ENCODE data around the gene SOX1.

Gene SOX1

DNA sequence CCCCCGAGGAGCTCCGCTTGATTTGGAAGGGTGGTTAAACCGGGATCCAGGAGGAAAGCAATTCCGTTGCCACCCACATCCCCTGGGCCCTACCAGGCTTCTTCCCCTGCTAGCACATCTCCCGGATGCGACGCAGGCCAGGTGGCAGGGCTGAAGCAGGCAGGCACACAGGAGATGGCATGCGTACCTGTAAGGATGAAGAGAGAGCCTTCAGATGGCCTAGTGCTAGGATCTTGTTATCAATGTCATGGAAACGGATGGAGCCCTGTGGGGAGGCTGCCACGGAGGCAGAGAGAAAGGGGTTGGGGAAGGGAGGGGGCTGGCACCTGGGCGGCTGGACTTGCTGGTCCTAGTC is 8.5 kb upstream of the SOX1 start:
- in situ Hi-C loops (cut with MboI; ENCODE audit: low sequenced_read_pairs), result no loop called here

GRCh38 chr13:112058941-112059340 is 8.0 kb upstream of the SOX1 start:
- in situ Hi-C loops (cut with MboI; ENCODE audit: low sequenced_read_pairs), result no loop called here

GRCh38 chr13:112059457-112060281 is 7.3 kb upstream of the SOX1 start:
- in situ Hi-C loops (cut with MboI; ENCODE audit: low sequenced_read_pairs), result no loop called here

DNA sequence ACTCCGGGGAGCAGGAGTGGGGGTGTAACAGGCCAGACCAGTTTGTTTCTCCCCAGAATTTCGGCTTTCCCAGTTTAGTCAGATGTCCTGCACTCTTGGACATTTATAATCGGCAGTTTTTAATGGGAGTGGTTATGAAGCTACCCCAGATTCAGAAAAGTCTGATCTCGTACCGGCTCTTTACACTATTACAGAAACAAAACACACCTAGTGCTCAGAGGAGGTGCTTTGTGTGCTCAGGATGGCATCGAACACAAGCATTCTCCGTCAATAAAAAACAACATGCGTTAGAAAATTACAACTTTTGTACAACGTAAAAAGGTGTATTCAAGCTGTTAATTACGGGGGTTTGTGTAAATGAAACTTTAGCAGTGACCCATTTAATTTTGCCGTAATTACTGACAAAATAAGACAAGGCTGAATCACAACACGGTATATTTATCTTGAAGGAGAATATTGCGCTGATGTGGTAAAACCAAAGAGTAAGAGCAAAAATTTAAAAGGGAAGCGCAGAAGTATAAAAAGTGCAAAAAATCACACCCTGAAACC is 6.6 kb upstream of the SOX1 start:
- in situ Hi-C loops (cut with MboI; ENCODE audit: low sequenced_read_pairs), result no loop called here

GRCh38 chr13:112060899-112061366 is 6.0 kb upstream of the SOX1 start:
- in situ Hi-C loops (cut with MboI; ENCODE audit: low sequenced_read_pairs), result no loop called here

GRCh38 chr13:112061367-112062061 is 5.4 kb upstream of the SOX1 start:
- in situ Hi-C loops (cut with MboI; ENCODE audit: low sequenced_read_pairs), result no loop called here

DNA sequence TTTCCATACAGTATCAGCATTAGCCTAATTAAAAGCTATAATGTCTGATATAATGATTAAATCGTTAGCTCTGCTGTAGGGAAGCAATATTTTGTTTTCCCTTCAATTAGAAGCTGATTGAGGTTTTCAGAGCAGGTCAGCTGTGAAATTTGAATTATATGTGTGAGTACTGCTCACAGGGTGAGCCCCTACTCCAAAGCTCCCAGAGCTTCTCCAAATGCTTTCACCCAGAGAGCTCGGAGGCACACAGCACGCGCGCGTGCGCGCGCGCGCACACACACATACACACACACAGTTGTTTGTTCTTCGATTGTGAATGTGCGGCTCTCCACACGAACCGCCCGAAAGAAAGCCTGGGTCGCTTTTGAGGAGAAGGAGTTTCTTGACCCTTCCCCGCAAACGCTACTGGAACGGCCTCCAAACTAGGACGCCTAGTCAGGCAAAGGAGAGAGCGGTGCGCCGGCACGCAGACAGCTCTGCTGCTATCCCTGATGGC is 4.8 kb upstream of the SOX1 start:
- in situ Hi-C loops (cut with MboI; ENCODE audit: low sequenced_read_pairs), result no loop called here

DNA sequence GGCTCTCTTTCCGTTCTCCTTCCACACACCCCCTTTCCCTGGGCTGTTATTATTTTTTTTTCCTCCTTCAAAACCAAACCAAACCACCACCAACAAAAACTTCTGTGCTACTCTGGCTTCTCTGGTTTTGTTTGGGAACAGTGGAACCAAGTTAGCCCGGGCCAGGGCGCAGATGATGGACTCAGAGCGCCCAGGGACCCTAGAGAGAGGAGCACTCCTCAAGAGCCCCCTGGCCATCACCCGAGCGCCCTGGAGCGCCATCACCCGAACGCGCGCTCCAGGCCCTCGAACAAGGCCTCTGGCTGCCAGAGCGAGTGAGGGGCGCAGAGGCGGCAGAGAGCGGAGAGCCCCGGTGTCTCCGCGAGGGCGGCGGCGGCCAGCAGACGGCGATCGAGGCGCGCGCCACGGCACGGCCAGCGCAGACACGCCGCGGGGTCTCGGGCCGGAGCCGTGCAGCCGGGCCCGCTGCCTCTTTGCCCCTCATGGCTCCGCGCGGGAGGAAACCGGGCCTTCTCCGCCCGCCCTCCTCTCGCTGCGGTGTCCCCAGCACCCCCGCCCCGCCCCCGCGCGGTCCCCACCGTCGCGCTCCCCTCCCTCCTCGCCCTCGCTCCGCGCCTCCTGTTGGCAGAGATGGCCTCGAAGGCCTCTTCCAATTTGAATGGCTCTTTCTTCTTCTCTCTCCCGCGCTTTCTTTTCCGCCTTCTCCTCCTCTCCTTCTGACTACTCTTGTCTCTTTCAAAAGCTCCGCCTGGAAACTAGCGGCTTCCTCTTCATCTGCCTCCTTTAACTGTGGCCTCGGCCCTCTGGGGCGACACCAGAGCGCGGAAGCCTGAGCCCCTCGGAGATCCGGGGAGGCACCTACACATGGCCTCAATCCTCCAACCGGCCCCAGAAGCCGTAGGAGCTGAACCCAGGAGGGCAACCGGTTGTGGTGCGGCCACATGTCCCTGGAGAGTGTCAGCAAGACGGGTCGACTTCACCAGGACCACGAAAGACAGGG is 4.1 kb upstream of the SOX1 start:
- in situ Hi-C loops (cut with MboI; ENCODE audit: low sequenced_read_pairs), result no loop called here

- in situ Hi-C loops (cut with MboI; ENCODE audit: low sequenced_read_pairs), result no loop called here
Measured at GRCh38 chr13:112063807-112064206, 3.1 kb upstream of the SOX1 start.

DNA sequence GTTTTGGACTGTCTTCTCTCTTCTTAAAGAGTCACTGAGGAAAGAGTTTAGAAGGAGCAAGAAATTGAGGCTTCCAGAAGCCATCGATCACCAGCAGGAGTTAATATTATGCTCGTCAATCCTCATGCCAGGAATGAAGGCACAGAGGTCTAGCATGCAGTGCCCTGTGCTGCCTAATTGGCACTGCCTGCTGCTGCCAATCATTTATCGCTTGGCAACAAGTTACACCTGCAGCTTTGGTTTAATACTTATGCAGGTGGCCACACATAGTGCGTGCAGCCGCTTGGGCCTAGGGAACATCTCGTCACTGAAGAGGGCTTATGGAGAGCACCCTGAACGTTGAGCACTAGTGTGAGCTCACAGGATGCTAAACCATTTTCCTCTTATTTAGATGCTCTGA is 2.7 kb upstream of the SOX1 start:
- in situ Hi-C loops (cut with MboI; ENCODE audit: low sequenced_read_pairs), result no loop called here

- in situ Hi-C loops (cut with MboI; ENCODE audit: low sequenced_read_pairs), result no loop called here
Measured at GRCh38 chr13:112065521-112065866, 1.5 kb upstream of the SOX1 start.

DNA sequence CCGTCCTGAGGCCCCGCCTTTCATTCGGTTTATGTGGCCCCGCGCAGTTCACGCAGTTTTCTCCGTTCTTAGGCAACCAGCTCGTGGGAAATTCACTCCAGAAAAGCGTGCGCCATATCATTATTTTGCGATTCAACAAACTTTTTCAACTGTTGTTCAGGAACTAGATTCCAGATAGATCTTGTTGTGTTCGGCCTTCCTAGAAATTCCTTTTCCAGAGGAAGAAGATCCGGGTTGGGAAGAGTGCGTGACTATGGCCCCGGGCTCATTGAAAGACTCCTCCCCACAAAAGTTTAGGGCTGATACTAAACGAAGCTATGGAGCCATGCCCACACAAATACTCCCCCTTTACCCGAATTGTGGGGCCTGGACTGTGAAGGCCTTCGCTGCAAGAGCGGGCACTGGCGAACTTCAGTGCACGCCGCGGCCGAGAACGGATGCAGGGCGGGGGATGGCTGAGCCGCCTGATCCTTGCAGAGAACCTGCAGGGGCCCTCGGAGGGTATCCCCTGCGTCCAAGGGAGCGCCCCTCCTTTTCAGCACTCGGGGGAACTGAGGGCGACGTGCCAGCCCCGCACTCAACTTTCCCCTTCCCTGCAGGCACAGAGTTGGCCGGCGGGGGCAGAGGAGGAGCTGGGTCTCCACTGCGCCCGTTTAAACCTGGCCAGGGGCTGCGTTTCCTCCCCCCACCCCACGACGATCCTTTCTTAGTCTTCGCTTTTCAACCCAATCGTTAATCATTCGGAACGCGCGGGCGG is 904 bp upstream of the SOX1 start:
- in situ Hi-C loops (cut with MboI; ENCODE audit: low sequenced_read_pairs), result no loop called here

- in situ Hi-C loops (cut with MboI; ENCODE audit: low sequenced_read_pairs), result no loop called here
Measured at GRCh38 chr13:112066624-112067004, 335 bp upstream of the SOX1 start.

GRCh38 chr13:112067871-112068539 is 1.1 kb downstream of the SOX1 start:
- in situ Hi-C loops (cut with MboI; ENCODE audit: low sequenced_read_pairs), result no loop called here

DNA sequence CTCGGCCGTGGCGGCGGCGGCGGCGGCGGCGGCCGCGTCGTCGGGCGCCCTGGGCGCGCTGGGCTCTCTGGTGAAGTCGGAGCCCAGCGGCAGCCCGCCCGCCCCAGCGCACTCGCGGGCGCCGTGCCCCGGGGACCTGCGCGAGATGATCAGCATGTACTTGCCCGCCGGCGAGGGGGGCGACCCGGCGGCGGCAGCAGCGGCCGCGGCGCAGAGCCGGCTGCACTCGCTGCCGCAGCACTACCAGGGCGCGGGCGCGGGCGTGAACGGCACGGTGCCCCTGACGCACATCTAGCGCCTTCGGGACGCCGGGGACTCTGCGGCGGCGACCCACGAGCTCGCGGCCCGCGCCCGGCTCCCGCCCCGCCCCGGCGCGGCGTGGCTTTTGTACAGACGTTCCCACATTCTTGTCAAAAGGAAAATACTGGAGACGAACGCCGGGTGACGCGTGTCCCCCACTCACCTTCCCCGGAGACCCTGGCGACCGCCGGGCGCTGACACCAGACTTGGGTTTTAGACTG is 1.7 kb downstream of the SOX1 start:
- in situ Hi-C loops (cut with MboI; ENCODE audit: low sequenced_read_pairs), result no loop called here

DNA sequence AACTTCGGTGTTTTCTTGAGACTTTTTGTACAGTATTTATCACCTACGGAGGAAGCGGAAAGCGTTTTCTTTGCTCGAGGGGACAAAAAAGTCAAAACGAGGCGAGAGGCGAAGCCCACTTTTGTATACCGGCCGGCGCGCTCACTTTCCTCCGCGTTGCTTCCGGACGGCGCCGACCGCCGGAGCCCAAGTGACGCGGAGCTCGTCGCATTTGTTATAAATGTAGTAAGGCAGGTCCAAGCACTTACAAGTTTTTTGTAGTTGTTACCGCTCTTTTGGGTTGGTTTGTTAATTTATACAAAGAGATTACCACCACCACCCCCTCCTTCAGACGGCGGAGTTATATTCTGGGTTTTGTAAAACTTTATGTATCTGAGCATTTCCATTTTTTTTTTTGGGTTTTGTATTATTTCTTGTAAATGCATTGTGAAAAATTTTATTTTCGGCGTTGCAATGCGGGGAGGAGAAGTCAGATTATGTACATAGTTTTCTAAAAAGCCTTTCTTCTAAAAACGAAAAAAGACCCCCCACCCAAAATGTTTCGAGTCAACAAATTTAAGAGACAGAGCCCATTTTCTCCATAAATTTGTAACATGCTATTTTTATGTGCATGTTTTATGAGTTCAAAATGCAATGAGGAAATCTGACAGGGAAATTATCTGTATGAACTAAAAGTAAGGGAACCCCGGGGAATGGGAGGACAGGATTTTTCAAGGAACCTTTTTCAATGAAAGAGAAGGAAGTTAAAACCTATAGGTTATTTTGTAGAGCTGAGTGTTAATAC is 2.3 kb downstream of the SOX1 start:
- in situ Hi-C loops (cut with MboI; ENCODE audit: low sequenced_read_pairs), result no loop called here

DNA sequence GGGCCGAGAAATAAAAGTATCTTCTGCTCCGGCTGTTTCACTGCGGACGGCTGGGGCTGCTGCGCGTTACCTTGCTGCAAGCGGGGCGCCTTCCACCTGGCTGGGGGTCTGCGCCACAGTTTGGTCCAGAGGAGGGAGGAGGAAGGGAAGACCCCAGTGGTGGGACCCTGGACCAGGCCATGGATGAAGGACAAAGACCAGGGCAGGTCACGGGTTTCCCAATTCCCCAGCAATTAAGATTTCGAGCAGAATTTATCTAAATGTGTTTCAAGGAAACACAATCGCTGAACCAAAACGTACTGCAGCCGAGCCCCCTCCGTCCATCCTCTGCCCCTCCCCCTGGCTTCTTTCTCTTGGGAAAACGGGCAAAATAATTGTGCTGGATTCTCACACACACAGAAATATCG is 2.9 kb downstream of the SOX1 start:
- in situ Hi-C loops (cut with MboI; ENCODE audit: low sequenced_read_pairs), result no loop called here

DNA sequence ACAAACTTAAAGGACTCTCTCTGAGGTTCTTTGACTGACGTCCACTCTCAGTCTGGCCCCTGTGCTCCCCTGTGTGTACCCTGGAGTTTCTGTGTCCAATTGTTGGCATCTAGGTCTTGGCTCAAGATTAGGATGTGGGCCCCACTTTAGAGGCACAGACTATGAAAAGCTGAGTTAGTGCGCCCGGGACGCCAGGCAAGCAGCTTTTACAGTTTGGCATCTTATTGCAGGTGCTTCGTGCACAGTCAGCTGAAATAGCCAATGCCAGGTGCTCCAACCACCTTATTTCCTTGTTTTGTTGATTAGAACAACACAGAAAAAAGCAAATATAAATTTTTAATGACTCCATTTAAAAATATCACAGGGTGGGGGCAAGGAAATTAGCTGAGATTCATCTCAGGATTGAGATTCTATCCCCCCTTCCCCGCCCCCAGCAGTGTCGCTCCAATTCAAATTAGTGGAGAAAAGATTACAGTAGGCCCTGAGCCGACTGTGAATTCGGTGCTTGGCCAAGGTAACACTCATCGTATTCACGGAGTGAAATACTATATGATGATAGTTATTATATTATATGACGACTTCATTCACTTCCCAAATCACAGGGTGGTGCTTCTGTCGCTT is 4.3 kb downstream of the SOX1 start:
- in situ Hi-C loops (cut with MboI; ENCODE audit: low sequenced_read_pairs), result no loop called here
